Activated B cell treated with CpG ODN at 0.5 μM for 24 hours (primary cell): ENCODE results near the gene GALM. TPM values are rescaled to one million over a fixed set of nuclear protein-coding genes. Genes with fewer than 3 reads are reported as not detected.
"Not testable (repeated sequence)": the region's sequence is repeated elsewhere in the genome, so short reads cannot be mapped to it uniquely, and the experiment has no call there.

Experiments used
- ATAC-seq: fragments of 200-7000 bp; cut with Tn5 transposase; one replicate; pipeline ENCODE4 v1.10.0; 2021; ENCODE audit warnings: low read depth, mild to moderate bottlenecking, moderate library complexity
- CTCF ChIA-PET: fragments of 350-600 bp; sonication (Branson Sonifier 250); formaldehyde crosslinking; loops from one replicate; lab custom pipeline; 2021; ENCODE audit warnings: antibody characterized with exemption; lab: Charles Lee
- POLR2A ChIA-PET: fragments of 350-600 bp; sonication (Branson Sonifier 250); formaldehyde crosslinking; loops from one replicate; lab custom pipeline; 2021; ENCODE audit warnings: antibody characterized with exemption; lab: Charles Lee
- DNase-seq: peaks from one replicate; pipeline ENCODE4 v3.0.0; 2022
- H3K27ac Mint-ChIP-seq: one replicate; pipeline ENCODE4 v1.8.0; 2020; ENCODE audit warnings: mixed read lengths
- H3K27me3 Mint-ChIP-seq: one replicate; pipeline ENCODE4 v1.8.0; 2021; ENCODE audit warnings: mixed read lengths
- H3K36me3 Mint-ChIP-seq: one replicate; pipeline ENCODE4 v1.8.0; 2021; ENCODE audit warnings: low read depth, mixed read lengths
- H3K4me1 Mint-ChIP-seq: one replicate; pipeline ENCODE4 v1.8.0; 2021; ENCODE audit warnings: mixed read lengths
- H3K4me3 Mint-ChIP-seq: one replicate; pipeline ENCODE4 v1.8.0; 2020; ENCODE audit warnings: mild to moderate bottlenecking, mixed read lengths
- H3K9me3 Mint-ChIP-seq: one replicate; pipeline ENCODE4 v1.8.0; 2020; ENCODE audit warnings: mixed read lengths
- CTCF ChIP-seq: fragments of 200-600 bp; IDR thresholded peaks from one replicate; pipeline ENCODE4 v1.8.0; 2022; ENCODE audit warnings: antibody characterized with exemption, mild to moderate bottlenecking
- intact Hi-C: fragments of 100-400 bp; cut with micrococcal nuclease; formaldehyde crosslinking; loops from one replicate; pipeline ENCODE4 v1.15.1; 2024
- total RNA-seq: library from RNA; stranded (reverse); gene quantifications from 2 replicates; pipeline ENCODE4 v1.2.3, GENCODE V29; 2022

GALM gene
- total RNA-seq, 1 donor from 2014 or later: 5.4 TPM

GRCh38 chr2:38733300-38733971 lies 67.5 kb downstream of the GALM start:
- intact Hi-C loops: no loop called here
- Mint-ChIP-seq H3K27ac (no peak overlapping the region), H3K4me3 (no peak overlapping the region), H3K9me3 (no peaks in the 10 kb centered on the region), H3K27me3 (no peaks in the 10 kb centered on the region), H3K36me3 (peaks cover 64% of the 10 kb centered on the region), H3K4me1 (peaks cover 3% of the 10 kb centered on the region)
- DNase-seq: no peak
- POLR2A ChIA-PET: interaction anchor here (3.0 kb wide), 1 partner anchor 18 kb away, joined by 14 read pairs; the partner anchor contains the start of gene SRSF7
- TF ChIP-seq CTCF: no peak
- CTCF ChIA-PET: interaction anchor here (2.1 kb wide), 1 partner anchor 152 kb away, joined by 9 read pairs; no protein-coding TSS in a partner anchor
- ATAC-seq: no peak

- Mint-ChIP-seq H3K27ac (no peak overlapping the region), H3K27me3 (no peaks in the 10 kb centered on the region), H3K36me3 (peaks cover 73% of the 10 kb centered on the region), H3K4me3 (no peak overlapping the region), H3K4me1 (peaks cover 2% of the 10 kb centered on the region), H3K9me3 (no peaks in the 10 kb centered on the region)
- TF ChIP-seq CTCF: no peak
- CTCF ChIA-PET: no interaction called here
- DNase-seq (no peak), ATAC-seq (no peak)
- intact Hi-C loops: no loop called here
- POLR2A ChIA-PET: interaction anchor here (0.6 to 3.0 kb wide), 2 partner anchors 9 to 17 kb away, joined by 3 to 14 read pairs; partner anchors contain the start of gene SRSF7
Measured at GRCh38 chr2:38734299-38735058, 68.6 kb downstream of the GALM start.

- no peak for TF ChIP-seq CTCF
- no peak for ATAC-seq
- ChIA-PET POLR2A (interaction anchor here (3.0 kb wide), 1 partner anchor 15 kb away, joined by 14 read pairs; the partner anchor contains the start of gene SRSF7), CTCF (interaction anchor here (0.7 kb wide), 1 partner anchor 528 kb away, joined by 3 read pairs; no protein-coding TSS in a partner anchor)
- intact Hi-C loops: no loop called here
- no peak for DNase-seq
- Mint-ChIP-seq H3K4me1 (peaks cover 10% of the 10 kb centered on the region), H3K4me3 (no peak overlapping the region), H3K36me3 (peaks cover 69% of the 10 kb centered on the region), H3K27ac (no peak overlapping the region), H3K9me3 (no peaks in the 10 kb centered on the region), H3K27me3 (no peaks in the 10 kb centered on the region)
Measured at GRCh38 chr2:38735999-38736320, 70.0 kb downstream of the GALM start.

- peaks cover 71% of the 10 kb centered on the region for H3K36me3 Mint-ChIP-seq
- POLR2A ChIA-PET, DNase-seq, H3K9me3 Mint-ChIP-seq, H3K27ac Mint-ChIP-seq, ATAC-seq, intact Hi-C loops, H3K27me3 Mint-ChIP-seq, H3K4me3 Mint-ChIP-seq: not testable (repeated sequence)
- CTCF ChIA-PET: interaction anchor here (9.0 kb wide), 1 partner anchor 154 kb away, joined by 75 read pairs; no protein-coding TSS in a partner anchor
- H3K4me1 Mint-ChIP-seq: peaks cover 11% of the 10 kb centered on the region
Measured at GRCh38 chr2:38737000-38737698, 71.2 kb downstream of the GALM start.

GRCh38 chr2:38737925-38738324 lies 72.0 kb downstream of the GALM start:
- no peak overlapping the region for H3K27ac Mint-ChIP-seq
- intact Hi-C loops: no loop called here

More at GRCh38 chr2:38737925-38738324, 72.0 kb downstream of the GALM start:
- no peaks in the 10 kb centered on the region for H3K27me3 Mint-ChIP-seq
- ChIA-PET POLR2A (interaction anchor here (0.6 kb wide), 1 partner anchor 16 kb away, joined by 4 read pairs; no protein-coding TSS in a partner anchor), CTCF (interaction anchor here (9.0 kb wide), 1 partner anchor 155 kb away, joined by 75 read pairs; no protein-coding TSS in a partner anchor)
- H3K9me3 Mint-ChIP-seq: no peaks in the 10 kb centered on the region
- no peak for ATAC-seq
- H3K4me1 Mint-ChIP-seq: peaks cover 12% of the 10 kb centered on the region
- DNase-seq: no peak
- H3K4me3 Mint-ChIP-seq: no peak overlapping the region
- no peak for TF ChIP-seq CTCF
- peaks cover 74% of the 10 kb centered on the region for H3K36me3 Mint-ChIP-seq
